ENCODE results near the gene GPR137C.

Gene GPR137C, protein sequence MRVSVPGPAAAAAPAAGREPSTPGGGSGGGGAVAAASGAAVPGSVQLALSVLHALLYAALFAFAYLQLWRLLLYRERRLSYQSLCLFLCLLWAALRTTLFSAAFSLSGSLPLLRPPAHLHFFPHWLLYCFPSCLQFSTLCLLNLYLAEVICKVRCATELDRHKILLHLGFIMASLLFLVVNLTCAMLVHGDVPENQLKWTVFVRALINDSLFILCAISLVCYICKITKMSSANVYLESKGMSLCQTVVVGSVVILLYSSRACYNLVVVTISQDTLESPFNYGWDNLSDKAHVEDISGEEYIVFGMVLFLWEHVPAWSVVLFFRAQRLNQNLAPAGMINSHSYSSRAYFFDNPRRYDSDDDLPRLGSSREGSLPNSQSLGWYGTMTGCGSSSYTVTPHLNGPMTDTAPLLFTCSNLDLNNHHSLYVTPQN

DNA sequence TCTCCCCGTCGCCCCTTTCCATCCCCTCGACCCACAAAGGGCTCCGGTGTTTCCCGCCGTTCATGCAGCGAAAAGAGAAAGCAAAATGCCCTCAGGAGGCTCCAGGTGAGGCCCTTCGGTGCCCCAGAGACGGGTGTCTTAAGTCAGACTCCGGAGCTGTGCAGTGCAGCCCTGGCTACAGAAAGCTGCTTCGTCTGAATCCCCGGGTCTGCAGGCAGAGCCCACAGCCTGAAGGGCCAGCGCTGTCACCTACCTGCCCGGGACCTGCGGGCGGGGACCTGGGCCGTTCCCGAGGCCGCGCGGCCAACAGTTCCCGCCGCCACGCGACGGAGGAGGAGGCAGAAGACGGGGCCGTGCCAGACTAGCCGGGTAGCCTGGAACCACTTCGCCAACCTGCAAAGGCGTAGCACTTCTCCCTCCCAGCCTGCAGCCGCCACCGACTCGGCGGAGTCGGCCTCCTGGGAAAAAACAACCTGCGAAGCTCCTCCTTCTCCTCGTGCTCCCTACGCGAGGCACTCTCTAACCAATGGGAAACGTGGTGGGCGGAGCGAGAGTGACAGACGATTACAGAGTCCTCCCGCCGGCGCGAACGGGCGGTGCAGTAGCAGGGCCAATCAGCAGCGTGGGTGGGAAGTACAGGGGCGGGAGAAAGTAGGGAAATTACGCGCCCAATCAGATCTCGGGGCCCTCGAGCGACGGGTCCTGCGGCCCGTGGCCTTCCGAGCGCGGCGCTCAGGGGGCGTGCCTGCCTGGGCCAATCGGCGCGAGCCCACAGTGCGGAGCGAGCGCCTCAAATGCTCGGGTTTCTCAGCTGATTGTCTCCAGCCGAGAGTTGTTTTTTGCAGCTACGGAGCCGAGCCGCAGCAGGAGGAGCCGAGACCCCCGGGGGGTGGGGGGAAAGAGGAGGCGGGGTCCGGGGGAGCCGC, at the start of gene GPR137C, which contains the start of gene TXNDC16:
Gene GPR137C, plus strand, starts transcription at position 774 of the 926 bp plus-strand sequence. CDS start 312 bp downstream, outside the sequence.
Gene TXNDC16, minus strand, starts transcription at position 443 of the 926 bp plus-strand sequence. CDS start 8,948 bp downstream, outside the sequence.
- DNase-seq (ENCODE audit: low read depth in 2 of 2): peak; percentile 99

DNA sequence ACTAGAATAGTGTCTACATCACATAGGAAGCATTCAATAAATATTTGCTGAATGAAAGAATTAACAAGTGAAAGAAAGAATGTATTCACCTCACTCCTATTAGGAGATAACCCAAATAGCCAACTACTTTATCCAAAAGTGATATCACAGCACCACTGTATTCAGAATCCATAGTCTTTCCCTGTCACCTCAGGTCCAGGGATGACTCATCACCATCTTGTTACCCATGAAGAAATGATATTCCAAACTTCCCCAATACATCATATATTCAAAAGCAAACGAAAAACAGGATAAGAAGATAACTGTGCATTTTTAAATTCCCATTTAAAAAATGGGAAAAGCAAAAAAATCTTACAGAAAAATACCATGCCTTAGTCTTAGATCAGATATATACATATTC, 39.4 kb upstream of the GPR137C start:
- no peak for DNase-seq (ENCODE audit: low read depth in 2 of 2)

DNA sequence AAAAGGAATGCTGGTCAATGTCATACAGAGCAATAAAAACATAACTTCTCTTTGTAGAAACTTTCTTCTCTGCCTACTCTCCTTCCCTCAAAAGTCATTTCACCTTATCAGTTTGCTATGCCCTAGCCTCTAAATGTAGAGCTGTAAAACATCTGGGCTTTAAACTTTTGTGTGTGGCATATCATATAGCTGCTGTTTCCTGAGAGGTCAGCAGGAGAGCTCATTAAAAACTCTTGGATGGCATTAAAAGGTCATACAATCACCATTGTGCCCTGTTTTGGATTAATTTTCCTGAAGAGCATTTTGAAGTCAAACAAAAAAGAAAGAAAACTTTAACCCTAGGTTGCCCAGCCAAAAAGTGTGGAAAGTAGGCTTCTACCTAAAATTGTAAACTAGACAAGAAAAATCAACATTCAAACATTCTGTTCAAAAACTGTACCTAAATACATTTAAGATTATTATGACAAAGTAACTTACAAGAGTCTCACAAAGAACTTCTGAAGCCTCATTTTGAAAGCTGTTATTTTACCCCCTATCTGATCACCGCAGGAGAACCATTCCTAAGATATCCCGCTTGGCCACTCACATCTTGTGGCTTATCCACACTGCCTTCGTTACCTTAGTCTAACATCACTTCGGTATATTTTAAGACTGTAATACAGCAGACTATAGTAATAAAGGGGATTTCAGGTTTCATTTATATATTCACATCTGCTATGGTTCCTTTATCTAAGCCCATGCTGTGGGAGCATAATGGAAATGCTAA, 38.4 kb upstream of the GPR137C start:
- no peak for DNase-seq (ENCODE audit: low read depth in 2 of 2)

DNA sequence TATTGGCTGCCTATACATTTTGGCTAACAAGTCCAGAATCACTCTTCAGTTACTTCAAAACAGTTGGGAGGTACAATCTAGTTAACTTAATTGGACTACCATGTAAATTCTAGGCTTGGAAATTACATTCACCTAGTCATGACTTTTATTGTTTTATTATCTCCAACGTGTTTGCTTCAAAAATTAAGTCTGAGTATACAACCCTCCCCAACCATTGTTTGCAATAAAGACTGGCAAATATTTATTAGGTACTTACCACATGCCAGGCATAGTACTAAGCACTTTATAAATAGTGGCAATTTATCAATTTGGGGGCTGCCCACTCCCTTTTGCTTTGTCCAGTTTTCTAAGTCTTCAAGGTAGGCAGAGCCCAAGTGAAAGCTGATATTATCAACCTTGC, 30.6 kb upstream of the GPR137C start:
- DNase-seq (ENCODE audit: low read depth in 2 of 2): no peak

DNA sequence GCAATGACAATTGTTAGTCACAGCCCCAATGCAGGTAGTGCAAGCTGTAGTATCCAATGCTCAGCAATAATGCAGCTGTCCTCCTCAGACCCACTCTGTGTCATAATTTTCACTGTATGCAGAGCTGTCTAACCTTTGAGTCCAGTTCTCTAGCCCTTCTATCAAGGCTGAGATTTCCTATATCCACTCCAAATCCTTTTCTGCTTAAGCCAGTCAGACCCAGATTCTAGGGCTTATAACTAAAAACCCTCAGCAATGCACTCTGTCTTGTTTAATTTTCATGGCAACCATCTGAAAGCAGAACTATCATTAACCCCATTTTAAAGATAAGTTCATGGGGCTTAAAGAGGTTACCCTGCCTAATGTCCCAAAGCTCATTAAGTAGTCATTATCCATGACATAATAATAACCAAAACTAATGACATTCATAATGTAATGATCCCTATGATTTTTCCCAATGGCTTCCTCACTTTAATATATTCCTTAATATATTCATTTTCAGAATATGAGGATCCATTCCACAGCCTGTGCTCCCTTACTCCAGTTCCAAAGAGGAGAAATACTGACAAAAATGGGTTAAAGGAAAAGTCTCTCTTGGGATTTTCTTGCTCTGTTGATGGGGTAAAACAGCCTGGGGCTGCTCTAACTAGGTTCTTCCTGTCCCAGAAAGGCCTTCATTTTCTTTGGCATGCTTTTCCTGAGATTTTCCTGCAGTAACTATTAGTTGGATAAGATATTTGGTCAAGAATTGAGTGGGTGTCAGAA, 29.9 kb upstream of the GPR137C start:
- no peak for DNase-seq (ENCODE audit: low read depth in 2 of 2)

DNA sequence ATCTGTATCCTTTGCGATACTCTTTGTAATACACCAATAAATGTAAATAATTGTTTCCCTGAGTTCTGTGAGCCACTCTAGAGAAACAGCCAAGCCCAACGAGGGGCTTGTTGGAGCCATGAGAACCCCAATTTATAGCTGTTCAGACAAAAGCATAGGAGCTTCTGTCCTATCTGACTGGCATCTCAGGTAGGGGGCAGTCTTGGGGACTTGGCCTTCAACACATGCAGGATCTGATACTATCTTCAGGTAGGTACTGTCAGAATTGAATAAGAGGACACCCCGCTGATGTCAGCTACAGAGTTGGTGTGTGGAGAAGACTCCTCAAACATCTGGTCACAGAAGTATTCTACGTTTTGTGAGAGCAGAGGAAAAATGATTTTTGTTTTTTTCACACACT, 25.6 kb upstream of the GPR137C start:
- no peak for DNase-seq (ENCODE audit: low read depth in 2 of 2)

DNA sequence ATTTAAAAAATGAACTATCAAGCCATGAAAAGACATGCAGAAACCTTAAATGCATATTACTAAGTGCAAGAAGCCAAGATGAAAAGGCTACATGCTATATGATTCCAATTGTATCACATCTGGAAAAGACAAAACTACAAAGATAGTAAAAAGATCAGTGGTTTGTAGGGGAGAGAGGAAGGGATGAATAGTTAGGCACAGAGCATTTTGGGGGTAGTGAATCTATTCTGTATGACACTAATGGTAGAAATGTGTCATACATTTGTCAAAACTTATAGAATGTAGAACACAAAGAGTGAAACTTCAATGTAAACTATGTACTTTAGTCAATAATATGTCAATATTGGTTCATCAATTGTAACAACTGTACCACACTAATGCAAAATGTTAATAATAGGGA, 21.2 kb upstream of the GPR137C start:
- DNase-seq (ENCODE audit: low read depth in 2 of 2): no peak

DNA sequence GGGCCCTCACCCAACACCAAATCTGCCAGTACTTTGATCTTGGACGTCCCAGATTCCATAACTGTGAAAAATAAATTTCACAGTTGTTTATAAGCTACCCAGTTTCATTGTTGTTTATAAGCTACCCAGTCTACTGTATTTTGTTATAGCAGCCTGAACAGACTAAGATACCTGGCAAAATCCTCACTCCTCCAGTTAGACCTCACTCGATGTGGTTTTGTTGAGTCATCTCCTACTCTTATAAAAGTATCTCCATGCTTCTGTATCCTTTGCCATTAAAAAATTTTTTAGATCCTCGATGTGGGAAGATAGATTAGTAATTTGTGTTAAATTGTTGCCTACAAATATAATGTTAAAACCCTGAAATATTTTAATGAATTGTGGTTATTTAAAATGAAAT, 16.4 kb upstream of the GPR137C start:
- no peak for DNase-seq (ENCODE audit: low read depth in 2 of 2)

DNA sequence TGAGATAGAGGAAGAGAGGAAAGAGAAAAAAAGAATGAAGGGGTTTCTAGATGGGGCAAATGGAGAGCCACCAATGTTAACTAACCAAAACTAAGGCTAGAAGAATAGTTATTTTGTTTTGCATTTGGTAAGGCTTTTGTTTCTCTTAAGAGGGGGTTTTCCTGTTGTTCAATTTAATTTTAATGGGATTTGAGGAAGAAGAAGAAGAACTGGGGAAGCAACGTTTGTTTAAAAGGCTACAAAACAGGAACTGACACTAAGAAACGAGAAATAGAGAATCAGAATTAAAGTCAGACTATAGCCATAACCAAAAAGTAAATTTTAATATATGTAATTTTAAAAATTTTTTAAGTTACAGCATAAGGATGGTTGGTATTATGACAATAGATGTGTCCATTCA, 14.0 kb upstream of the GPR137C start:
- no peak for DNase-seq (ENCODE audit: low read depth in 2 of 2)

DNA sequence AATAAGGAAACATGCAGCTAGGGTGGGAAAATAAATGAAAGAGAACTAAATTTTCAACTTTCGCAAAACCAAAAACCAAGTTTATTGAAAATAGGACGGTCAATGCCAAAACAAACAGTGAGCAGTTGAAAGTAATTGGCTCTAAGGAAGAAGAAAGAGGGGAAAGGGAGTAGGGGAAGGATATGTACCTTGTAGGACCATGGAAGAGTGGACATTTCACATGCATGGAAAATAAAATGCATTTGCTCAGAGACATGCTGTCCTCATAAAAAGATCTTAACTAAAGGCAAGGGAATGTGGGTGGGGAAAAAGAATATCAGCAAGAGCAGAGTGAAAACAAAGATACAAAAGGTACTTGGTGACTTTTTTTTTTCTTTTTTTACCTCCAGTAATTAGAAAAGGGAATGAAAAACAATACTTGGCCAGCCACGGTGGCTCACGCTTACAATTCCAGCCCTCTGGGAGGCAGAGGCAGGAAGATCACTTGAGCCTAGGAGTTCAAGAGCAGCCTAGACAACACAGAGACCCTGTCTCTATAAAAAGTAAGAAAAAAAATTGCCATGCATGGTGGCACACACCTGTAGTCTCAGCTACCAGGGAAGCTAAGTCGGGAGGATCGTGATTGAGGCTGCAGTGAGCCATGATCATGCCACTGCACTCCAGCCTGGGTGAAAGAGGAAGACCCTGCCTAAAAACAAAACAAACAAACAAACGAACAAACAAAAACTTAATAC, 6.9 kb upstream of the GPR137C start:
- no peak for DNase-seq (ENCODE audit: low read depth in 2 of 2)

DNA sequence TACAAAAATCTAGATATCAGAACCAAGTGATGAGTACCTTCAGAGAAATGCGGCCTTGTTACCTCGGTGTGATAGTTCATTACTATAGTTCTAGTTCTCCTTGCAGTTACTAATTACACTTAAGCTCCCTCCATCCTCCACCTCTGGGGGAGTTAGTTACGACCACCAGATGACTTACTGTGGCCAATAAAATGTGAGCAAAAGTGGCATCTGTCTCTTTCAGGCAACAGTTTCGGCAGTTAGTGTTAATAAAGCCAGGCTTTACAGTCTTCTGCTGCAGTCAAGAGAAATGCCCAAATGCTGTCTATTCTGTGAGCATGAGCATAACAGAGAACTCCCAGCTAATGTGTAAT, 6.3 kb upstream of the GPR137C start:
- no peak for DNase-seq (ENCODE audit: low read depth in 2 of 2)

DNA sequence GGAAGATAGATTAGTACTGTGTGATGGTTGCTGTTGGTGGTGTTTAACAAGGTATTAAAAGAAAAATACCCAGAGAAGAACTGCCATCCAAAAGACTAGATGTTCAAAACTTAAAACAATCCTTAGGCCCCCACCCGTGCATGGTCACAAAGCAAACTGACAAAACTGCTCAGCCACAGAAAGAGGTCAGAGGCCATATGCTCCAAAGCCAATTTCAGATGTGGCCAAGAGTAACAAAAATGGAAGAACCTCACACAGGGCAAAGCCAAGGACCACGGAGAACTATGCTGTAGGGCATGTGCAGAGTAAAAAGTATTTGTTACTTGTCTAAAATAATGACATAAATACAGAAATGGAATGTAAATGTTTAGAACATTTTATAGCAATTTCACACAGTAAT, 5.6 kb upstream of the GPR137C start:
- DNase-seq (ENCODE audit: low read depth in 2 of 2): no peak

DNA sequence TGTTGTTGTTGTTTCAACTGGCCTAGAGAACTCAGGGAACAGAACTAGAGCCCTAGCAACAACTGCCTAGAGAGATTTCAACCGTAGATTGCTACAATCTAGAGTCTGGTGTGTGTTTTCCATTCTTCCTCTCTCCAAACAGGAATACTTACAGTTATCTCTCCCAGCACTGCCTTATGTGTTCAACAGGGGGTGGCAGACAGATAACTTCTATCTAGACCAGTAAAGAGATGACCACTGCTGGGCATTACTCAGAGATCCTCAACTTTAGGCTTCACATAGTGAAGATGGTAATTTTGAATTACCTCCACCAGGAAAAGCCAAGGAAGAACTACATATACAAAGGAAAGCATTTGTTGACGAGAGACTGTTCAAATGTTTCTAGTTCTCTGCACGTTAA, 5.1 kb upstream of the GPR137C start:
- no peak for DNase-seq (ENCODE audit: low read depth in 2 of 2)

DNA sequence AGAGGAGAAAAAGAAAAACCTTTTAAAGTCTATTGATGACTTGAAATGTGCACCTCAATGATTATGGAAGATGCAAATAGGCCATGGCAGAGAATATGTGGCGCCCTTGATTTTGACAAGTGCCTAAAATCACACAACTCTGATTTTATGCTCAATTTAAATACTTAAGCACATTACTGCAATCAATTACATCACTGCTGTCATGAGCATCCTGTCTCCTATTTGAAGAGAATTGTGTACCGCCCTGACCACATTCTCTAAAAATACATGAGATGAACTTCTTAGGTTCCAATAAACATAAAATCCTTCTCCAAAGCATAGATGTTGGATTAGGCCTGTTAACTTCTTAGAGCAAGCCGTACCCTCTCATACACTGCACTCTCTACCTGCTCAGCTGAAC, 2.0 kb upstream of the GPR137C start:
- no peak for DNase-seq (ENCODE audit: low read depth in 2 of 2)

DNA sequence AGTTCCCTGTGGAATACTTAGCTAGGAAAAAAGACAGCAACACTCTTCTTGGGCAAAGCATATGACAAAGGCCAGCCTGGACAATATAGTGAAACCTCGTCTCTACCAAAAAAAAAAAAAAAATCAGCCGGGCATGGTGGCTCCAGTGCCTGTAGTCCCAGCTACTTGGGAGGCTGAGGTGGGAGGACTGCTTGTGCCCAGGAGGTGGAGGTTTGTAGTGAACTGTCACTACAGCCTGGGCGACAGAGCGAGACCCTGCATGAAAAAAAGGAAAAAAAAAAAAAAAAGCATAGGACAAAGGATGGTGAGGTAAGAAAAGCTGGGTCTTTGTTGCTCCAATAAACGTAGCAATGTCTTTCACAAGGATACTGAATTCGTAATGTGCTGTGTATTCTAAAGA, 1.4 kb upstream of the GPR137C start:
- no peak for DNase-seq (ENCODE audit: low read depth in 2 of 2)

DNA sequence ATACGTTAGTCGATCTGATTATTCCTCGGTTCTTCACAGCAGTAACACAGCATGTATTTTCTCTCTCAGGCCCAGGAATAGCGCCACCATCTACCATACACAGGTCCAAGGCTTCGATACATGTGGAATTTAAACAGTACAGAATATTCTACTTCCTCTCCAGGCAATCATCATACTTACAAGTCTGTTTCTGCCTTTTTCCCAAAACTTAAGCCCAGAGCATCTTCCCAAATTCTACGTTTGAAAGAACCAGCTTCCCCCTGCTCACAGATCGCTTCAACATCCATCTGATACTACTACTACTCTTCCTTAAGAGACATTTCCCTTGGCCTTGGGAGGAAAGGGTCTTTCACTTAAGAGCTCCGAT, 957 bp upstream of the GPR137C start:
- DNase-seq (ENCODE audit: low read depth in 2 of 2): no peak

DNA sequence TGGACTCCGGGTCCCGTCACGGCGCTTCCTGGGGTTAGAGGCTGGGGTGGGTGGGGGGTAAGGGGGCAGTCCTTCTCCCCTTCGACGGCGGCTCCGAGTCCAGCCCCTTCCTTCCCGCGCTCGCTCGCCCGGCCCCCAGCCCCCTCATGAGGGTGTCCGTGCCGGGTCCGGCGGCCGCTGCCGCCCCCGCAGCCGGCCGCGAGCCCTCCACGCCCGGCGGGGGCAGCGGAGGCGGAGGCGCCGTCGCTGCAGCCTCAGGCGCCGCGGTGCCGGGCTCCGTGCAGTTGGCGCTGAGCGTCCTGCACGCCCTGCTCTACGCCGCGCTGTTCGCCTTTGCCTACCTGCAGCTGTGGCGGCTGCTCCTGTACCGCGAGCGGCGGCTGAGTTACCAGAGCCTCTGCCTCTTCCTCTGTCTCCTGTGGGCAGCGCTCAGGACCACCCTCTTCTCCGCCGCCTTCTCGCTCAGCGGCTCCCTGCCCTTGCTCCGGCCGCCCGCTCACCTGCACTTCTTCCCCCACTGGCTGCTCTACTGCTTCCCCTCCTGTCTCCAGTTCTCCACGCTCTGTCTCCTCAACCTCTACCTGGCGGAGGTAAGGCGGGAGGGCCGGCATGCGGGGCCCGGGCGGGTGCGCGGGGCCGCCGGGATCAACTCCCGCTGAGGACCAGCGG, 500 bp downstream of the GPR137C start:
- DNase-seq (ENCODE audit: low read depth in 2 of 2): peak; percentile 8 to 9

DNA sequence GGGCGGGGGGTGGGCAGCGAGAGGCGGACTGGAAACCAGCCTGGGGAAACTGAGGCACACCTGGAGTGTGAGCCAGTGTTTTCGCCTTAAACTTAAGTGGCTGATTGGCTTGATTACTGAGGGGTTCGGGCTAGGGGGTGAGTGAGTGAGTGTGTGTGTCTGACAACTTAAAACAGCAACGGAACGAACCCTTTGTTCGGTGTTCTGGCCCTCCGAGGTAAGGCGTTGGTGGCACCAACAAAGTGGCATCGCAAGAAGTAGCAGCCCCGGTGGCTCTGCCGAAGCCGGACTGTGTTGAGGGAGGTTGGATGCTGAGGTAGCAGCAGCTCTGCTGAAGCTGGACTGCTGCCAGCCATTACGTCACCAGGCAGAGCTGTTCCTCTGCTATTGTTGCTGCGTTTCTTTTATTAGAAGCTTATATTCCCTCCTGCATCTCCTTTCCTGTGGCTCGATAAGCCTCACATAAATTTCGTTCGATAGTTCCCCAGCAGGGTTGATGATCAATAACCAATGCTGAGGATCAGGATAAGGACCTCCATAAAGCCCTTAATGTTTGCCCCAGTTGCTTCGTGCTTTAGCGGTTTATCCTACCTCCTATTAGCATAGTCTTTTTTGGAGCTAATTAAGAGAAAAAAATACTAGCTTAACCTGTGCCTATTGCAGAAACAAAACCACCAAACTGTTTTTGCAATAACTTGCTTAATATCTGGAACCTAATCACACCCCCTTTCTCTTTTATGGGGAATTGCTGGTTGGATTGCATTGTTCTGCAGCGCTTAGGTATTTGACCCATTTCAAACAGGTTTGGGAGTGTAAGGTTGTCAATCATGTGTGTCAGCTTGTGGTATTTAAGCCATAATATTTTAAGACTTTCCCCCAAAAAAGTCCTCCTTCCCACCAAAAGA, 1.3 kb downstream of the GPR137C start:
- peak; percentile 64 for DNase-seq (ENCODE audit: low read depth in 2 of 2)

DNA sequence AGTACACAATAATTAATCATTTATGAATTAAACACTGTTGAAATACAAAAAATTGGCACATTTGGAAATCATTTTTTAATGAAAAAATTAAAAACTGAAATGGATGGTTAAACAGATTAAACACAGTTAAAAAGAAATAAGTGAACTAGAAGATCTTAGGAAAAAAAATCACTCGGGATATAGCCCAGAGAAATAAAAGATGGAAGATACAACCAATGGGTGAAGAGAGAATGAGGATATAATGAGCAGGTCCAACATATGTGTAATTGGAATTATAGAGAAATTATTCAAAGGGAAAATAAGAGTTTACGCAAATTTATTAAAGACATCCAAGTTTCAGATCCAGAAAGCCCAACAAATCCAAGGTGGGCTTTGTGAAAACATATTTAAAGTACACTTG, 6.1 kb downstream of the GPR137C start:
- DNase-seq (ENCODE audit: low read depth in 2 of 2): no peak
